ENCODE measurements around the gene NUTF2.

GRCh38 chr16:67841816-67842508 is 4.8 kb upstream of the NUTF2 start, which contains the start of gene THAP11:
- TF ChIP-seq POLR2A (IDR thresholded peaks at IDR 0.05): peak in 1 of 2 donors; percentile 74
- peak; percentile 70 to 94 (median 88) for TF ChIP-seq CTCF (IDR thresholded peaks at IDR 0.05)

Measured in thyroid gland (tissue), 4 donors.